ENCODE results near the gene PRTG.

Gene PRTG

GRCh38 chr15:55589287-55589686, 153.7 kb downstream of the PRTG start:
- H3K27me3 ChIP-seq (ENCODE audit: insufficient read depth, poor library complexity, severe bottlenecking), result peaks cover 41% of the 10 kb centered on the region
- no peak for DNase-seq (ENCODE audit: low read depth in 1 of 2, low spot score in 1 of 2)
- TF ChIP-seq SPI1 (IDR thresholded peaks at IDR 0.05; ENCODE audit: borderline replicate concordance, low read depth) (no peak), CTCF (IDR thresholded peaks at IDR 0.05; ENCODE audit: insufficient read depth, low read length) (no peak), REST (IDR thresholded peaks at IDR 0.05; ENCODE audit: insufficient replicate concordance, low read depth) (no peak), GABPA (IDR thresholded peaks at IDR 0.05; ENCODE audit: low read depth) (no peak), POLR2AphosphoS5 (IDR thresholded peaks at IDR 0.05; ENCODE audit: low read depth) (no peak)
- H3K4me3 ChIP-seq (replicated peaks; ENCODE audit: insufficient read depth, low read length), result no peak overlapping the region
- H3K27ac ChIP-seq (replicated peaks), result no peak overlapping the region

- no peak for DNase-seq (ENCODE audit: low read depth in 1 of 2, low spot score in 1 of 2)
- Histone ChIP-seq H3K27ac (replicated peaks) (no peak overlapping the region), H3K27me3 (ENCODE audit: insufficient read depth, poor library complexity, severe bottlenecking) (peaks cover 43% of the 10 kb centered on the region), H3K4me3 (replicated peaks; ENCODE audit: insufficient read depth, low read length) (no peak overlapping the region)
- TF ChIP-seq CTCF (IDR thresholded peaks at IDR 0.05; ENCODE audit: insufficient read depth, low read length) (no peak), SPI1 (IDR thresholded peaks at IDR 0.05; ENCODE audit: borderline replicate concordance, low read depth) (no peak), REST (IDR thresholded peaks at IDR 0.05; ENCODE audit: insufficient replicate concordance, low read depth) (no peak), GABPA (IDR thresholded peaks at IDR 0.05; ENCODE audit: low read depth) (no peak), POLR2AphosphoS5 (IDR thresholded peaks at IDR 0.05; ENCODE audit: low read depth) (no peak)
Measured at GRCh38 chr15:55588815-55589115, 154.2 kb downstream of the PRTG start.

- Histone ChIP-seq H3K27ac (replicated peaks) (no peak within 1 kb of the TSS), H3K27me3 (ENCODE audit: insufficient read depth, poor library complexity, severe bottlenecking) (peaks cover 43% of the 10 kb centered on the region), H3K4me3 (replicated peaks; ENCODE audit: insufficient read depth, low read length) (peak within 1 kb of the TSS; percentile 31)
- no peak for TF ChIP-seq GABPA (IDR thresholded peaks at IDR 0.05; ENCODE audit: low read depth)
- TF ChIP-seq CTCF (IDR thresholded peaks at IDR 0.05; ENCODE audit: insufficient read depth, low read length), result no peak
- TF ChIP-seq SPI1 (IDR thresholded peaks at IDR 0.05; ENCODE audit: borderline replicate concordance, low read depth), result no peak
- TF ChIP-seq REST (IDR thresholded peaks at IDR 0.05; ENCODE audit: insufficient replicate concordance, low read depth), result no peak
- TF ChIP-seq POLR2AphosphoS5 (IDR thresholded peaks at IDR 0.05; ENCODE audit: low read depth), result no peak
- DNase-seq (ENCODE audit: low read depth in 1 of 2, low spot score in 1 of 2), result peak in 1 of 2 experiments; percentile 59
Measured at GRCh38 chr15:55588070-55588814, 154.7 kb downstream of the PRTG start, which contains the start of gene PYGO1. TSS of gene PYGO1 (minus strand) at chr15:55588345. CDS start at chr15:55587883, 462 bp downstream.
